ENCODE results near the gene CAVIN2. TPM values are rescaled to one million over a fixed set of nuclear protein-coding genes. Genes with fewer than 3 reads are reported as not detected.

The CAVIN2 gene
- total RNA-seq, 1 donor from 2014 or later: not detected

DNA sequence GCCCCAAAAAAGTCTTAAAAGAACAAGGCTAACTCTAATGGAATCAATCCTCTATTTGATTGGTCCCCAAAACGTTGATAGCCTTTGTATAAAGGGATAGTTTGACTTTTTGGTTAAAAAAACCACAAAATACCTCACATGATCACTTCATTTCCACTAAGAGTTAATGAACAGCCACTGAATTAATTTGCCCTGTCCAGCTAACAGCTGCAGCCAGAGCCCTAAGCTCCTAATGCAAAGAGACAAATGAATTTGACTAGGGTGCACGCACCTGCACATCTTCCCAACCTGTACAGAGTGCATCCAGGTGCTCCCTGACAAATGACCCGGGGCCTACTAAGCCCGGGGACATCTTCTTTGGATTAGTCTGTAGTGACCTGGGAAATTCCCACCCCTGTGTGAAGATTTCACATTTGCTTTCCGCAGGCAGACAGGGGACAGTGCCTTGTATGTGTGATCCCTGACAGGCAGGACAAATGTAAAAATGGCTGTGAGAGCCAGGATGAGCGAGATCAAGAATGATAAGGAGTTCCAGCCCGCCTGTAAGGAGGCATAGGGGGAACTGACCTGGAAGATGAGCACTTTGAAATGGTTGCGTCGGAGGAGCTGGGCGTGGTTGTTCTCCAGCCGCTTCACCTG, 893 bp downstream of the CAVIN2 start:
- H3K36me3 Mint-ChIP-seq (ENCODE audit: low read depth): no peaks in the 10 kb centered on the region
- DNase-seq (ENCODE audit: low spot score): no peak
- H3K4me3 Mint-ChIP-seq: no peak overlapping the region
- H3K27me3 Mint-ChIP-seq (ENCODE audit: insufficient read depth): peaks cover 30% of the 10 kb centered on the region
- no peaks in the 10 kb centered on the region for H3K4me1 Mint-ChIP-seq (ENCODE audit: low read depth)
- H3K9me3 Mint-ChIP-seq: no peaks in the 10 kb centered on the region
- intact Hi-C loops (cut with micrococcal nuclease): no loop called here
- H3K27ac Mint-ChIP-seq: no peak overlapping the region

GRCh38 chr2:191845248-191845715, 1.6 kb downstream of the CAVIN2 start:
- Mint-ChIP-seq H3K4me1 (ENCODE audit: low read depth) (no peaks in the 10 kb centered on the region), H3K27me3 (ENCODE audit: insufficient read depth) (peaks cover 30% of the 10 kb centered on the region), H3K36me3 (ENCODE audit: low read depth) (no peaks in the 10 kb centered on the region)

DNA sequence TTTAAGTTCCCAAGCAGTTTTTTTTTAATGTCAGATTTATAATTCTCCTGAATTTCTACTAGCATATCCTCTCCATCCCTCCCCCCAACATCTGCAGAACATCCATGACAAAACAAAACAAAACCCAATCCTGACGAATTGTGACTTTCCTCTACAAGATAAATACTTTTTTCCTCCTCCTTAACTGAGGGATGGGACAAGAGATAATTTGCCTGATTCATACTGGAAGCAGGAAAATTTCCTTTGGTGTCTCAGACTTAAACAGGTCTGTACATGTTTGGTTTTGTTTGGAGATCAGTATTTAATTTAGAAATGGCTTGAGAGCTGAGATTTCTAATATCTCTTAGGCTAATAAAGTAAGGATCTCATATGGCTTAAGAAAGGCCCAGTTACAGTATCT, 2.2 kb downstream of the CAVIN2 start:
- Mint-ChIP-seq H3K27me3 (ENCODE audit: insufficient read depth) (peaks cover 30% of the 10 kb centered on the region), H3K4me1 (ENCODE audit: low read depth) (no peaks in the 10 kb centered on the region), H3K36me3 (ENCODE audit: low read depth) (no peaks in the 10 kb centered on the region), H3K27ac (no peak overlapping the region), H3K9me3 (no peaks in the 10 kb centered on the region), H3K4me3 (no peak overlapping the region)
- DNase-seq (ENCODE audit: low spot score): no peak
- intact Hi-C loops (cut with micrococcal nuclease): no loop called here

More at GRCh38 chr2:191845248-191845715, 1.6 kb downstream of the CAVIN2 start:
- intact Hi-C loops (cut with micrococcal nuclease): no loop called here
- Mint-ChIP-seq H3K4me3 (no peak overlapping the region), H3K9me3 (no peaks in the 10 kb centered on the region), H3K27ac (no peak overlapping the region)
- DNase-seq (ENCODE audit: low spot score): no peak

GRCh38 chr2:191840921-191841320, 6.0 kb downstream of the CAVIN2 start:
- Mint-ChIP-seq H3K27me3 (ENCODE audit: insufficient read depth) (peaks cover 17% of the 10 kb centered on the region), H3K36me3 (ENCODE audit: low read depth) (no peaks in the 10 kb centered on the region), H3K27ac (no peak overlapping the region), H3K4me1 (ENCODE audit: low read depth) (no peaks in the 10 kb centered on the region), H3K9me3 (no peaks in the 10 kb centered on the region), H3K4me3 (no peak overlapping the region)
- intact Hi-C loops (cut with micrococcal nuclease): no loop called here
- DNase-seq (ENCODE audit: low spot score): no peak

DNA sequence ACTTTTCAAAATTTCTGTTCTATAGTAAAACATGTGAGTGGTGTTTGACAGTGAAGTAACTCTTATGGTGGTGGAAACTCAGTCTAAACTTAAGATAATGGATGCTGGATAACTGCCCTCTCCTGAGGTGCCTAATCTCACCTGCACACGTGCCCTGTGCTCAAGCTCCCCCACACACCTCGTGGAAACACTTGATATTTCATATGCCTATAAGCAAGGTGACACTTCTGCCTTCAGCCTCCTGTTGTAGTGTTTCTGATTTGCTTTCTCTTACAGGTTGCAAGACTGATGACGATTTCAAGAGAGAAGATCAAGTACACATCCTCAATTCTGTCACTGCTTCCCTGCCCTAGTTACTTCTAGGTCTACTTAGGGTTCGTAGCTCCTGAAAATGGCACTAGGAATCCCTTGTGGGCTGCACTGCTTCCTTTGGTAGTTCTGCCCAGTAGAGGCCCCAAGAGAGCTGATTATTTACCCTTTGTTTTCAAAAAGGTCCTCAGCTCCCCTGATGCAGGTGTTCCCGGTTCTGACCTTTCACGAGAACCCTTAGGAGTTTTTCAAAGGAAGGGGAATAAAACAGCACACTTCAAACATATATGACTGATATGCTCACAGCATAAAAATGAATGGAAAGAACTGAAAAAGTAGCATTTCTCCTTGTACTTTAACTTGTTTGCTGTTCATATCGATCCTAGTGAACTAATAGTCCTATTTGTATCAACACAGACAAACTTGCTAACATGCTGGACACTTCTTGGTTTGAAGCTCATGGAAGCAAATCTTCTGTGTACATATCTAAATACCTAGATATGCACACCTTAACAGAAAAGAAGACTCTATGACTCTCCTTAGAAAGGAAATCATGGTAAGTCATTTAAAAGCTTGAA, 6.7 kb downstream of the CAVIN2 start:
- intact Hi-C loops (cut with micrococcal nuclease): no loop called here
- peaks cover 14% of the 10 kb centered on the region for H3K27me3 Mint-ChIP-seq (ENCODE audit: insufficient read depth)

DNA sequence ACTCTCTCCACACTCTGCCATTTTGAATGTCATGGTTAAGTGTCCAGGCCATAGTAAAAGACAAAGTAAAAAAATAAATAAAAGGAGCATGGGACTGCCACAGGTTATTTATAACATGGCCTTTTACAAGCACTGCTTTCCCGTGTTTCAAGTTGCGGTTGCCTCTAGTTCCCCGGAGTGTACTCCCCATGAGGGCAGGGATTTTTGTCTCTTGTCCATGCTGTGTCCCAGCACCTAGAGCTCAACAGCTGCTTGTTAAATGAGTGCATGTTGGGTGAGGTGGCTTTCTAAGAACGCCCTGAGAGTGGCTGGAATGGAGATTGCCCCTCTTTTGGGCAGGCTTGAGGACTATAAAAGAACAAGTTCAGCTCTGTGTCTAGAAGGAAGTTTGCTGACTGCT, 8.4 kb downstream of the CAVIN2 start:
- H3K9me3 Mint-ChIP-seq: no peaks in the 10 kb centered on the region
- no peaks in the 10 kb centered on the region for H3K36me3 Mint-ChIP-seq (ENCODE audit: low read depth)
- H3K4me3 Mint-ChIP-seq: no peak overlapping the region
- H3K4me1 Mint-ChIP-seq (ENCODE audit: low read depth): no peaks in the 10 kb centered on the region
- no peak for DNase-seq (ENCODE audit: low spot score)
- no peak overlapping the region for H3K27ac Mint-ChIP-seq
- peaks cover 4% of the 10 kb centered on the region for H3K27me3 Mint-ChIP-seq (ENCODE audit: insufficient read depth)
- intact Hi-C loops (cut with micrococcal nuclease): no loop called here

More for the DNA sequence above, 6.7 kb downstream of the CAVIN2 start:
- no peak for DNase-seq (ENCODE audit: low spot score)
- Mint-ChIP-seq H3K4me3 (no peak overlapping the region), H3K36me3 (ENCODE audit: low read depth) (no peaks in the 10 kb centered on the region), H3K4me1 (ENCODE audit: low read depth) (no peaks in the 10 kb centered on the region), H3K9me3 (no peaks in the 10 kb centered on the region), H3K27ac (no peak overlapping the region)

DNA sequence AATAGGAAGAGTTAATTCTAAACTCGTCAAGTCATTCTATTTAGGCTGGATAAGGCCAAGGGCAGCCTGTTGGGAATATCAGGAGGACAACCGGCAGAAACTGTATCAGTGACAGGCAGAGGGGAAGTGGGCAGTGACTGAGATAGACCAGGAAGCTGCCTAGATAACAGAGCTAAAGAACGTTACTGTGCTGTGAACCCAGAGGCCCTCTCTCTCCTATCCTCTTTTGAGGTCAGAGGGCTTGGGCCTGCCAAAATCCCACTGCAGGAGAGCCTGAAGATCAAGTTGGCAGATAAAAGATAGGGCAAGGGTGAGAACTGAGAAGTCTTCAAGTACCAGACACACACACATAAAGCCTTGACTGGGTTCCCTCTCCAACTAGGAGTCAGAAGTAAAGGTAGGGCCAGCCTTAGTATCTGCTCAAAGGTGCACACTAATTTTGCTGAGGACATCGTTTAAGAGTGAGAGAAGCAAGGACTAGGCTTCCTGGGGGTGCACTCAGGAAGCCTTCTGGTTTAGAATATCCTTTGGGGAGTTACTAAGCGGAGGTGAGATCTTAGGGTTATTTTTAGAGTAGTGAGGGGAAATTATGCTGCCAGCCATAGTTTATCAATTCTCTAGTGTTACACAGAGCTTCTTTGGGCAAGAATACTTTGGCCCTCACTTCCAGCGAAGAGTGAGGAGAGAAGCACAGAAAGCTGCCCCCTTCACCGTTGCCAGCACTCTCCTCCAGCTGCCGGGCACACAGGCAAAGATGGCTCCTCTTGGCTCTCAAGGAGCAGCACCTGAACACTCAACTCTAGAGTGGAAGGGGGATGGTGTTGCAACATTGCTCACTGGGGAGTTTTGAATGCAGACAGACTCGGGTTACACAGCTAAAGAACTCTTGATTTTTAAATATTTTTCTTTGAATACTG, 9.8 kb downstream of the CAVIN2 start:
- H3K36me3 Mint-ChIP-seq (ENCODE audit: low read depth): no peaks in the 10 kb centered on the region
- H3K4me1 Mint-ChIP-seq (ENCODE audit: low read depth): no peaks in the 10 kb centered on the region
- no peak for DNase-seq (ENCODE audit: low spot score)
- H3K9me3 Mint-ChIP-seq: no peaks in the 10 kb centered on the region
- no peak overlapping the region for H3K27ac Mint-ChIP-seq
- H3K4me3 Mint-ChIP-seq: no peak overlapping the region
- H3K27me3 Mint-ChIP-seq (ENCODE audit: insufficient read depth): peaks cover 9% of the 10 kb centered on the region
- intact Hi-C loops (cut with micrococcal nuclease): no loop called here

DNA sequence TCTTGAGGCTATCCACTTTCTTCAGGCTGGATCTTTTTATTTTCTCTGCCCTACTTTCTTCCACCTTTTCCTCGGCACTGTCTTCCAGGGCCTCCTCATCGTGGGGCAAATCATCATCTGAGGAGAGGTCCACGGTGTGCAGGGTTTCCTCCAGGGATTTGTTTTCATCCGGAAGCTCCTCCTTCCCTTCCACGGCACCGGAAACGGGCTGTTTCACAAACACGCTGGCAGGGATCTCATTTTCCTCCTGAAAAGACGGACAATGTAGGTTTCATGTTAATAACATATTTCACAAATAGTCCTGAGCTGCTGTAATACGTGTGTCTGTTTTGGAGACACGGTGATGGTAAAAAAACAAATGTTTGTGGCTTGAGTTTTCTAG, 10.4 kb downstream of the CAVIN2 start:
- no peaks in the 10 kb centered on the region for H3K9me3 Mint-ChIP-seq
- intact Hi-C loops (cut with micrococcal nuclease): no loop called here
- H3K27me3 Mint-ChIP-seq (ENCODE audit: insufficient read depth): peaks cover 15% of the 10 kb centered on the region
- DNase-seq (ENCODE audit: low spot score): no peak
- no peak overlapping the region for H3K4me3 Mint-ChIP-seq
- no peak overlapping the region for H3K27ac Mint-ChIP-seq
- no peaks in the 10 kb centered on the region for H3K4me1 Mint-ChIP-seq (ENCODE audit: low read depth)
- H3K36me3 Mint-ChIP-seq (ENCODE audit: low read depth): no peaks in the 10 kb centered on the region

- DNase-seq (ENCODE audit: low spot score): no peak
- Mint-ChIP-seq H3K9me3 (no peaks in the 10 kb centered on the region), H3K4me3 (no peak overlapping the region), H3K27ac (no peak overlapping the region), H3K27me3 (ENCODE audit: insufficient read depth) (peaks cover 16% of the 10 kb centered on the region), H3K36me3 (ENCODE audit: low read depth) (no peaks in the 10 kb centered on the region), H3K4me1 (ENCODE audit: low read depth) (no peaks in the 10 kb centered on the region)
- intact Hi-C loops (cut with micrococcal nuclease): no loop called here
Measured at GRCh38 chr2:191835539-191836350, 11.1 kb downstream of the CAVIN2 start.

DNA sequence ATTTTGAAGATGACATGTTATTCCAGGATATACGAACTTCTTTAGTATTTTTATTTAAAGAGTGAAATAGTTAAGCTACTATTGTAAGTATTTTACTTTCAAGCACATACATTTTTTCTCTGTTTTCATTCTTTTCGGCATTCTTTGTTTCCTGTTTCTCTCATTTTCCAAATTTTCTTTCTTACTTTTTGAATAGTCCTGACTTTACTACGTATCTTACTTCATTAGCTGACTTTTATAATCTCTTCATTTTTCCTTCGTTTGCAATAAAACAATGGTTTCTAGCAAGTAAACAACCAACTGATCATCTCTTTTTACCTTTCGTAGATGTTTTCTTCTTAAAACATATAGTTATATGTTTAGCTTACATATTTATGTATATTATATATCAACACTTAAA, 11.8 kb downstream of the CAVIN2 start:
- Mint-ChIP-seq H3K36me3 (ENCODE audit: low read depth) (no peaks in the 10 kb centered on the region), H3K9me3 (no peaks in the 10 kb centered on the region), H3K27ac (no peak overlapping the region), H3K4me1 (ENCODE audit: low read depth) (no peaks in the 10 kb centered on the region), H3K27me3 (ENCODE audit: insufficient read depth) (peaks cover 16% of the 10 kb centered on the region), H3K4me3 (no peak overlapping the region)
- intact Hi-C loops (cut with micrococcal nuclease): no loop called here
- no peak for DNase-seq (ENCODE audit: low spot score)

DNA sequence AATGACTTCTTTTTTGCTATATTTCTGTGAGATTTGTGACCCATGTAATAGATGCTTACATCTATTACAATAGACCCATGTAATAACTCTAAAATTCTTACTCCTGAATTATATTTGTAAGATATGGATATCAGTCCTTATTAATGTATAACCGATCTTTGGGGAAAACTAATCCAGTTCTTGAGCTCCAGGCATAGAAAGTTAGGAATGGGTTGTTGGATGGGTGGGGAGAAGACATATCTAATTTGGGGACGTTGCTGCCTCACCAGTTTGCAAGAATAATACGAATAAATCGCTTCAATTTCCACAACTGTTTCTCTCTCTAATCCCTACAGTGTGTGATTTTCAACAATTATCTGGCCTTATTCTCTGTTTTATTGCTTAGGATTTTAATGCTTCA, 13.5 kb downstream of the CAVIN2 start:
- no peaks in the 10 kb centered on the region for H3K4me1 Mint-ChIP-seq (ENCODE audit: low read depth)
- H3K36me3 Mint-ChIP-seq (ENCODE audit: low read depth): no peaks in the 10 kb centered on the region
- DNase-seq (ENCODE audit: low spot score): no peak
- H3K27ac Mint-ChIP-seq: no peak overlapping the region
- H3K27me3 Mint-ChIP-seq (ENCODE audit: insufficient read depth): peaks cover 19% of the 10 kb centered on the region
- H3K9me3 Mint-ChIP-seq: no peaks in the 10 kb centered on the region
- intact Hi-C loops (cut with micrococcal nuclease): no loop called here
- H3K4me3 Mint-ChIP-seq: no peak overlapping the region

DNA sequence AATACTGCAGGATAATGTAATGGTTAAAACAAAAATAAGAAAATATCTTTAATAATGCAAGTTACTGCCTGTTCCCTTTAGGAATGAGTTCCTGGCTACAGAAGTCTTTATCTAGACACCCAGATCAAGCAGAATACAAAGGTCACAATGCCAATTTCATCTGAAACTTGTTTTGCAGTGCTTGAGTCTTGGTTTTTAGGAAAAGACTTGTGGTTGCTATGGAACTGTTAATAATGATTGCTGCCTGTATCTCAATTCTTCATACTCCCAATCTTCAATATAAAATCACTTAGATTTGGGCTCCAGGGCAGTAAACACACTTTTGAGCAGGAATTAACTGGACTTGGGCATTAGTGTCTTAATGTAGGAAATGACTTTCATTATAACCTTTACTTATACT, 14.2 kb downstream of the CAVIN2 start:
- H3K4me1 Mint-ChIP-seq (ENCODE audit: low read depth): no peaks in the 10 kb centered on the region
- H3K9me3 Mint-ChIP-seq: no peaks in the 10 kb centered on the region
- no peak for DNase-seq (ENCODE audit: low spot score)
- no peak overlapping the region for H3K4me3 Mint-ChIP-seq
- peaks cover 18% of the 10 kb centered on the region for H3K27me3 Mint-ChIP-seq (ENCODE audit: insufficient read depth)
- H3K27ac Mint-ChIP-seq: no peak overlapping the region
- intact Hi-C loops (cut with micrococcal nuclease): no loop called here
- no peaks in the 10 kb centered on the region for H3K36me3 Mint-ChIP-seq (ENCODE audit: low read depth)
